Mesenchymal stem cell (in vitro differentiated cells and primary cell): ENCODE results near the gene MCCC2. TPM values are rescaled to one million over a fixed set of nuclear protein-coding genes. Genes with fewer than 3 reads are reported as not detected.
"Not testable (repeated sequence)": the region's sequence is repeated elsewhere in the genome, so short reads cannot be mapped to it uniquely, and the experiment has no call there.

Experiments used
- DNase-seq: peaks from one replicate; pipeline ENCODE4 v3.0.0-alpha.2; 2013
- H2AFZ ChIP-seq: one replicate; pipeline ENCODE4 v1.6.1; 2013; ENCODE audit warnings: low read depth, mild to moderate bottlenecking, control low read depth, inconsistent platforms, low read length, moderate library complexity
- H2AK5ac ChIP-seq: 2 replicates; pipeline ENCODE4 v1.6.1; 2013; ENCODE audit warnings: low read length, moderate library complexity, mild to moderate bottlenecking, inconsistent platforms; ENCODE audit not compliant: severe bottlenecking
- H2BK120ac ChIP-seq: one replicate; pipeline ENCODE4 v1.6.1; 2013; ENCODE audit warnings: low read depth, mild to moderate bottlenecking, inconsistent platforms, low read length, moderate library complexity
- H2BK12ac ChIP-seq, 2 experiments: one replicate each; pipeline ENCODE4 v1.6.1; 2013; ENCODE audit warnings: inconsistent platforms in 2 of 2, low read length in 2 of 2, mild to moderate bottlenecking in 2 of 2, moderate library complexity in 2 of 2, control low read depth in 1 of 2
- H2BK15ac ChIP-seq: one replicate; pipeline ENCODE4 v1.6.1; 2013; ENCODE audit warnings: mild to moderate bottlenecking, low read depth, inconsistent platforms; ENCODE audit not compliant: poor library complexity, severe bottlenecking
- H2BK5ac ChIP-seq: 2 replicates; pipeline ENCODE4 v1.6.1; 2013; ENCODE audit warnings: low read depth, mild to moderate bottlenecking, low read length, control low read depth, inconsistent platforms; ENCODE audit not compliant: poor library complexity, severe bottlenecking
- H3K14ac ChIP-seq, 2 experiments: one replicate each; pipeline ENCODE4 v1.6.1; 2013; ENCODE audit warnings: inconsistent platforms in 2 of 2, low read length in 2 of 2, control low read depth in 1 of 2, mild to moderate bottlenecking in 1 of 2, moderate library complexity in 1 of 2
- H3K18ac ChIP-seq, 2 experiments: one replicate each; pipeline ENCODE4 v1.6.1; 2013; ENCODE audit warnings: inconsistent platforms in 2 of 2, low read length in 2 of 2, control low read depth in 1 of 2, low read depth in 1 of 2, mild to moderate bottlenecking in 1 of 2
- H3K23ac ChIP-seq, 2 experiments: one replicate each; pipeline ENCODE4 v1.6.1; 2013; ENCODE audit warnings: inconsistent platforms in 2 of 2, low read length in 2 of 2, mild to moderate bottlenecking in 2 of 2, moderate library complexity in 2 of 2, control low read depth in 1 of 2
- H3K27ac ChIP-seq: 2 replicates; pipeline ENCODE4 v1.5.1; 2013; ENCODE audit warnings: mild to moderate bottlenecking, moderate library complexity, low read length, control low read depth, inconsistent platforms; ENCODE audit not compliant: poor library complexity, severe bottlenecking
- H3K27me3 ChIP-seq, 2 experiments: 2 replicates each; pipeline versions ENCODE4 v1.6.1 to v1.7.0; 2013; ENCODE audit warnings: low read length in 2 of 2, mild to moderate bottlenecking in 2 of 2, moderate library complexity in 2 of 2, control low read depth in 1 of 2, inconsistent platforms in 1 of 2; ENCODE audit not compliant: control insufficient read depth in 1 of 2, insufficient read depth in 1 of 2
- H3K36me3 ChIP-seq, 2 experiments: 2 replicates each; pipeline versions ENCODE4 v1.6.1 to v1.7.0; 2013; ENCODE audit warnings: low read length in 2 of 2, control low read depth in 1 of 2, inconsistent platforms in 1 of 2, low read depth in 1 of 2, mild to moderate bottlenecking in 1 of 2; ENCODE audit not compliant: insufficient read depth in 2 of 2, control insufficient read depth in 1 of 2
- H3K4ac ChIP-seq, 2 experiments: one replicate each; pipeline ENCODE4 v1.6.1; 2013; ENCODE audit warnings: inconsistent platforms in 2 of 2, low read length in 2 of 2, mild to moderate bottlenecking in 2 of 2, moderate library complexity in 2 of 2, control low read depth in 1 of 2, low read depth in 1 of 2
- H3K4me1 ChIP-seq: 2 replicates; pipeline ENCODE4 v1.6.1; 2013; ENCODE audit warnings: low read depth, low read length, control low read depth; ENCODE audit not compliant: control insufficient read depth, insufficient read depth
- H3K4me2 ChIP-seq: 2 replicates; pipeline ENCODE4 v1.6.1; 2013; ENCODE audit warnings: low read length, mild to moderate bottlenecking, inconsistent platforms; ENCODE audit not compliant: poor library complexity, severe bottlenecking
- H3K4me3 ChIP-seq, 2 experiments: 2 replicates each; pipeline versions ENCODE4 v1.5.1 to v1.7.0; 2013; ENCODE audit warnings: low read length in 2 of 2, mild to moderate bottlenecking in 2 of 2, control low read depth in 1 of 2, low read depth in 1 of 2; ENCODE audit not compliant: insufficient read depth in 1 of 2
- H3K79me1 ChIP-seq: replicated peaks from 2 replicates; pipeline ENCODE4 v1.6.1; 2013; ENCODE audit warnings: mild to moderate bottlenecking, control low read depth, low read length, inconsistent platforms; ENCODE audit not compliant: poor library complexity, severe bottlenecking
- H3K9ac ChIP-seq: 2 replicates; pipeline ENCODE4 v1.7.0; 2013; ENCODE audit warnings: mild to moderate bottlenecking, low read length, moderate library complexity
- H3K9me3 ChIP-seq: 2 replicates; pipeline ENCODE4 v1.7.0; 2013; ENCODE audit warnings: mild to moderate bottlenecking, low read length; ENCODE audit not compliant: control insufficient read depth
- H4K8ac ChIP-seq: one replicate; pipeline ENCODE4 v1.6.1; 2013; ENCODE audit warnings: inconsistent platforms, mild to moderate bottlenecking, low read length, moderate library complexity
- H4K91ac ChIP-seq: one replicate; pipeline ENCODE4 v1.6.1; 2013; ENCODE audit warnings: mild to moderate bottlenecking, low read length, inconsistent platforms
- WGBS: methylation state at CpG from one replicate; pipeline ENCODE4 v1.1.7; 2013; ENCODE audit warnings: mixed read lengths; 5-methylcytosine and 5-hydroxymethylcytosine counted together
- polyA plus RNA-seq, 2 experiments: library from polyadenylated mRNA; stranded (reverse); fragments of 200-250 nt; gene quantifications; one replicate each; pipeline ENCODE4 v1.2.3, GENCODE V29; 2013

Gene MCCC2
- polyA plus RNA-seq (2013, experiment 1 of 2) = 20.9 TPM
- polyA plus RNA-seq (2013, experiment 2 of 2) = 20.9 TPM

GRCh38 chr5:71586941-71587765 lies at the start of gene MCCC2:
TSS of gene MCCC2 (plus strand) at chr5:71587340. CDS start at chr5:71587426, 86 bp downstream.
- H3K4me2 ChIP-seq = peak within 1 kb of the TSS; percentile 78
- H2BK15ac ChIP-seq = peak within 1 kb of the TSS; percentile 88
- peak within 1 kb of the TSS; percentile 99 for H4K8ac ChIP-seq
- H3K27me3 ChIP-seq = no peaks in the 10 kb centered on the region
- H2BK12ac ChIP-seq = no peak within 1 kb of the TSS
- no peaks in the 10 kb centered on the region for H3K4me1 ChIP-seq
- peak within 1 kb of the TSS; percentile 85 for H3K27ac ChIP-seq
- peaks cover 17% of the 10 kb centered on the region for H3K79me1 ChIP-seq
- peak within 1 kb of the TSS; percentile 58 for H2BK5ac ChIP-seq
- H3K9me3 ChIP-seq = no peaks in the 10 kb centered on the region
- peak within 1 kb of the TSS; percentile 6 to 84 for H3K4ac ChIP-seq
- peak; percentile 97 for DNase-seq
- under 1% methylated on average over 56 of the region's 56 CpGs for WGBS
- no peak within 1 kb of the TSS for H2AK5ac ChIP-seq
- peak within 1 kb of the TSS in 1 of 2 experiments; percentile 71 for H3K23ac ChIP-seq
- peak within 1 kb of the TSS in 1 of 2 experiments; percentile 91 for H3K14ac ChIP-seq
- H3K9ac ChIP-seq = peak within 1 kb of the TSS; percentile 92
- peak within 1 kb of the TSS; percentile 92 for H2AFZ ChIP-seq
- no peaks in the 10 kb centered on the region for H3K36me3 ChIP-seq
- peak within 1 kb of the TSS; percentile 93 for H4K91ac ChIP-seq
- no peak within 1 kb of the TSS for H2BK120ac ChIP-seq
- peak within 1 kb of the TSS; percentile 85 to 92 for H3K4me3 ChIP-seq
- H3K18ac ChIP-seq = peak within 1 kb of the TSS; percentile 94 to 97

- no peak overlapping the region for H3K4me2 ChIP-seq
- no peaks in the 10 kb centered on the region for H3K27me3 ChIP-seq
- no peak overlapping the region for H2AK5ac ChIP-seq
- H2BK5ac ChIP-seq = no peak overlapping the region
- no peak overlapping the region for H4K8ac ChIP-seq
- H2AFZ ChIP-seq = no peak overlapping the region
- peaks cover 20 to 77% of the 10 kb centered on the region in 2 experiments for H3K36me3 ChIP-seq
- no peak overlapping the region for H3K23ac ChIP-seq
- H3K9me3 ChIP-seq = no peaks in the 10 kb centered on the region
- no peak overlapping the region for H4K91ac ChIP-seq
- no peak overlapping the region for H2BK120ac ChIP-seq
- no peak overlapping the region for H3K18ac ChIP-seq
- H2BK12ac ChIP-seq = no peak overlapping the region
- 100% methylated on average over 2 of the region's 3 CpGs for WGBS
- peaks cover 2% of the 10 kb centered on the region for H3K4me1 ChIP-seq
- H3K27ac ChIP-seq = no peak overlapping the region
- no peak overlapping the region for H3K4ac ChIP-seq
- DNase-seq = no peak
- H3K14ac ChIP-seq = no peak overlapping the region
- no peak overlapping the region for H3K9ac ChIP-seq
- H2BK15ac ChIP-seq = no peak overlapping the region
- H3K79me1 ChIP-seq = peaks cover 14% of the 10 kb centered on the region
- no peak overlapping the region for H3K4me3 ChIP-seq
Observed at GRCh38 chr5:71537687-71538086, 49.5 kb upstream of the MCCC2 start.

GRCh38 chr5:71550885-71551284 lies 36.3 kb upstream of the MCCC2 start:
- not testable (repeated sequence) for H4K8ac ChIP-seq, H3K27ac ChIP-seq, H3K4ac ChIP-seq, H3K79me1 ChIP-seq, H2BK120ac ChIP-seq, H3K14ac ChIP-seq, H3K4me1 ChIP-seq, H2AFZ ChIP-seq, H3K9me3 ChIP-seq, H2AK5ac ChIP-seq, H3K4me2 ChIP-seq, H2BK5ac ChIP-seq, H3K4me3 ChIP-seq, DNase-seq, H2BK12ac ChIP-seq, H3K9ac ChIP-seq, H3K18ac ChIP-seq, H3K27me3 ChIP-seq, H2BK15ac ChIP-seq, H4K91ac ChIP-seq, H3K23ac ChIP-seq
- WGBS = 100% methylated on average over 3 of the region's 7 CpGs
- peaks cover 44 to 76% of the 10 kb centered on the region in 2 experiments for H3K36me3 ChIP-seq

- H3K36me3 ChIP-seq = peaks cover 41 to 75% of the 10 kb centered on the region in 2 experiments
- H2AK5ac ChIP-seq, H3K23ac ChIP-seq, H4K8ac ChIP-seq, DNase-seq, H3K4me1 ChIP-seq, H2BK120ac ChIP-seq, H3K4me3 ChIP-seq, H3K79me1 ChIP-seq, H2BK12ac ChIP-seq, H3K27me3 ChIP-seq, H2BK15ac ChIP-seq, H3K4me2 ChIP-seq, H2BK5ac ChIP-seq, H3K9ac ChIP-seq, H3K18ac ChIP-seq, H3K14ac ChIP-seq, H3K4ac ChIP-seq, H4K91ac ChIP-seq, H3K27ac ChIP-seq, H2AFZ ChIP-seq, H3K9me3 ChIP-seq: not testable (repeated sequence)
- 99% methylated on average over 10 of the region's 27 CpGs for WGBS
Observed at GRCh38 chr5:71551582-71551981, 35.6 kb upstream of the MCCC2 start.
